Neutrophil (primary cell): ENCODE measurements around the gene DUS1L.

Experiments used
- H3K27ac ChIP-seq: fragments of 200-600 bp; sonication (generic); 2 replicates; pipeline ENCODE4 v1.5.1; 2016; ENCODE audit warnings: mild to moderate bottlenecking, moderate library complexity
- H3K27me3 ChIP-seq: fragments of 200-600 bp; sonication (generic); 2 replicates; pipeline ENCODE4 v1.6.0; 2016; ENCODE audit warnings: mild to moderate bottlenecking
- H3K36me3 ChIP-seq: fragments of 200-600 bp; sonication (generic); 2 replicates; pipeline ENCODE4 v1.5.1; 2017
- H3K4me1 ChIP-seq, 2 experiments: fragments of 200-600 bp in 1 of 2; sonication (generic) in 1 of 2; 1 replicate in 1 of 2; 2 replicates in 1 of 2; pipeline versions ENCODE4 v1.5.1 to v1.6.1; 2013 to 2016; ENCODE audit warnings: low read depth in 1 of 2, low read length in 1 of 2, mild to moderate bottlenecking in 1 of 2, moderate library complexity in 1 of 2; ENCODE audit not compliant: control insufficient read depth in 1 of 2, insufficient read depth in 1 of 2
- H3K4me3 ChIP-seq, 2 experiments: fragments of 200-600 bp in 1 of 2; sonication (generic) in 1 of 2; 1 replicate in 1 of 2; 2 replicates in 1 of 2; pipeline ENCODE4 v1.5.1; 2013 to 2016; ENCODE audit warnings: low read depth in 1 of 2, low read length in 1 of 2, mild to moderate bottlenecking in 1 of 2, moderate library complexity in 1 of 2
- H3K9me3 ChIP-seq: fragments of 200-600 bp; sonication (generic); 2 replicates; pipeline ENCODE4 v1.5.1; 2016
- TF ChIP-seq, protein P1 (sequence below): fragments of 200-600 bp; sonication (generic); IDR thresholded peaks from 2 replicates; pipeline ENCODE4 v1.5.1; 2016; ENCODE audit warnings: antibody characterized with exemption

Gene DUS1L

DNA sequence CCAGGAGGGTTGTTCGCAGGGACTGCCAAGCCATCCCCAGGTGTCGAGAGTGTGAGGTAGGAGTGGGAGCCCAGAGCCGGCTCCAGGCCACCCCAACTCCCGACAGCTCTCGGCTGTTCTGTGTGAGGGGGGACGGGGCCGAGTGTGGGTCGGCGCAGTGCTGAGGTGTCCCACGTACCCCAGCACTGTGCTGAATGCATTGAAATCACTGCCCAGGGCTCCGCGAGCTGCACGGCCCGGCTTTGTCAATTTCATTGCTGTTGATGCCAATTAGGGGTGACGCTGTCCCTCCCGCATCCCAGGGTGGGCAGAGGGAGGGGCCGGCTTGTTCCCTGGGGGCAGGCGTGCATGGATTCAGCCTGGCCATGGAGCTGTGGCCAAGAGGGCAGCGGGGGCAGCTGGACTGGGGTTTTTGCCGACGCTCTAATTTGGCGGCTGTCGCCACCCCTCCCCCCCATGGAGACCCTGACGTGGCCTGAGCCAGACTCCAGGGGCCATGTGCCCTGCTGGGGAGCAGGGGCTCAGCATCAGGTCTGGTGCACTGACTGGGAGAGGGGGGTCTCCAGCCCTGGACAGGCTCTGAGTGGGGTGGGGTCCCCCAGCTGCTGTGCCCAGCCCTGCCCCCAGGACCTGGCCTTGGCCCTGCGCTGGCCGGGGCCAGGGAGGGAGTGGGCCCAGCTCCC, 57.2 kb downstream of the DUS1L start:
- TF ChIP-seq, protein P1, sequence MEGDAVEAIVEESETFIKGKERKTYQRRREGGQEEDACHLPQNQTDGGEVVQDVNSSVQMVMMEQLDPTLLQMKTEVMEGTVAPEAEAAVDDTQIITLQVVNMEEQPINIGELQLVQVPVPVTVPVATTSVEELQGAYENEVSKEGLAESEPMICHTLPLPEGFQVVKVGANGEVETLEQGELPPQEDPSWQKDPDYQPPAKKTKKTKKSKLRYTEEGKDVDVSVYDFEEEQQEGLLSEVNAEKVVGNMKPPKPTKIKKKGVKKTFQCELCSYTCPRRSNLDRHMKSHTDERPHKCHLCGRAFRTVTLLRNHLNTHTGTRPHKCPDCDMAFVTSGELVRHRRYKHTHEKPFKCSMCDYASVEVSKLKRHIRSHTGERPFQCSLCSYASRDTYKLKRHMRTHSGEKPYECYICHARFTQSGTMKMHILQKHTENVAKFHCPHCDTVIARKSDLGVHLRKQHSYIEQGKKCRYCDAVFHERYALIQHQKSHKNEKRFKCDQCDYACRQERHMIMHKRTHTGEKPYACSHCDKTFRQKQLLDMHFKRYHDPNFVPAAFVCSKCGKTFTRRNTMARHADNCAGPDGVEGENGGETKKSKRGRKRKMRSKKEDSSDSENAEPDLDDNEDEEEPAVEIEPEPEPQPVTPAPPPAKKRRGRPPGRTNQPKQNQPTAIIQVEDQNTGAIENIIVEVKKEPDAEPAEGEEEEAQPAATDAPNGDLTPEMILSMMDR = no peak
- Histone ChIP-seq H3K27me3 (no peaks in the 10 kb centered on the region), H3K27ac (no peak overlapping the region), H3K4me3 (no peak overlapping the region), H3K36me3 (peaks cover 12% of the 10 kb centered on the region), H3K4me1 (no peaks in the 10 kb centered on the region), H3K9me3 (no peaks in the 10 kb centered on the region)
